ENCODE measurements around the gene USP13. TPM values are rescaled to one million over a fixed set of nuclear protein-coding genes. Genes with fewer than 3 reads are reported as not detected.

USP13 gene
- total and polyA plus RNA-seq, 2 experiments from 2014 or later, result 9.6 to 22.7 TPM

DNA sequence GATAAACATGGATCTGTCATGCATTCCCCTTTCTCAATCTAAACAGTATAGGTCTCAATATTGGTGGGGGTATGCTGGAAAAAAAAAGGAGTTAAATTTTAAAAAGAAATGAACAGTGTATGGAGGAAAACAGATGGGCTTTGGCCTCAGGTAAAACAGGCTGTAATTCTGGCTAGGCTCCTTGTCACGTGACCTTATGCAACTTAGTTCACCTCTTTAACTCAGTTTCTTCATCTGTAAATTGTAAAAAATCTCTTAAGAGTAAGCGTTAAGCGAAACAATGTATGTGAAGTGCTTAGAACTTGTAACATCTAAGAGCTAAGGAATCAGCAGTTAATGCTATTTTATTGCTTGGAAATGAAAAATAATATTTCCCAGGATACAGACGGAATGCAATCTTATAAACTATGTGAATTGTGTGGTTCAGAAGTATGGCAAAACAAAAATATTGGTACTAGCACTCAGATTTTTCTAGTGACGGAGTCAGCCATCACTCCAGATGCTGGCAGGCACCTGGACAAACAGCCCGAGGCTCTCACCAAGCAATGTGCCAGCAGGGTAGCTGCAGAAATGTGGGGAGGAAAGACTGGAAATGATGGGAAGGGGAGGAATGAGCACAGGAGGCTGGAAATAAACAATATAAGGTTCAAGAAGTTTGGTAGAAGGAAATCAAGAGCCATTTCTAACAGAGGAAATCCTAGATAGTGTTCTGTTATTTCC is 172.8 kb downstream of the USP13 start (continued):
- TF ChIP-seq, protein P1, sequence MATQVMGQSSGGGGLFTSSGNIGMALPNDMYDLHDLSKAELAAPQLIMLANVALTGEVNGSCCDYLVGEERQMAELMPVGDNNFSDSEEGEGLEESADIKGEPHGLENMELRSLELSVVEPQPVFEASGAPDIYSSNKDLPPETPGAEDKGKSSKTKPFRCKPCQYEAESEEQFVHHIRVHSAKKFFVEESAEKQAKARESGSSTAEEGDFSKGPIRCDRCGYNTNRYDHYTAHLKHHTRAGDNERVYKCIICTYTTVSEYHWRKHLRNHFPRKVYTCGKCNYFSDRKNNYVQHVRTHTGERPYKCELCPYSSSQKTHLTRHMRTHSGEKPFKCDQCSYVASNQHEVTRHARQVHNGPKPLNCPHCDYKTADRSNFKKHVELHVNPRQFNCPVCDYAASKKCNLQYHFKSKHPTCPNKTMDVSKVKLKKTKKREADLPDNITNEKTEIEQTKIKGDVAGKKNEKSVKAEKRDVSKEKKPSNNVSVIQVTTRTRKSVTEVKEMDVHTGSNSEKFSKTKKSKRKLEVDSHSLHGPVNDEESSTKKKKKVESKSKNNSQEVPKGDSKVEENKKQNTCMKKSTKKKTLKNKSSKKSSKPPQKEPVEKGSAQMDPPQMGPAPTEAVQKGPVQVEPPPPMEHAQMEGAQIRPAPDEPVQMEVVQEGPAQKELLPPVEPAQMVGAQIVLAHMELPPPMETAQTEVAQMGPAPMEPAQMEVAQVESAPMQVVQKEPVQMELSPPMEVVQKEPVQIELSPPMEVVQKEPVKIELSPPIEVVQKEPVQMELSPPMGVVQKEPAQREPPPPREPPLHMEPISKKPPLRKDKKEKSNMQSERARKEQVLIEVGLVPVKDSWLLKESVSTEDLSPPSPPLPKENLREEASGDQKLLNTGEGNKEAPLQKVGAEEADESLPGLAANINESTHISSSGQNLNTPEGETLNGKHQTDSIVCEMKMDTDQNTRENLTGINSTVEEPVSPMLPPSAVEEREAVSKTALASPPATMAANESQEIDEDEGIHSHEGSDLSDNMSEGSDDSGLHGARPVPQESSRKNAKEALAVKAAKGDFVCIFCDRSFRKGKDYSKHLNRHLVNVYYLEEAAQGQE (IDR thresholded peaks at IDR 0.05; ENCODE audit: unreplicated experiment), result no peak
- TF ChIP-seq STAT1 (IDR thresholded peaks at IDR 0.05; ENCODE audit: unreplicated experiment) (no peak), POLR2AphosphoS5 (IDR thresholded peaks at IDR 0.05; ENCODE audit: low read depth) (no peak), NANOG (IDR thresholded peaks at IDR 0.05; ENCODE audit: borderline replicate concordance) (no peak)

DNA sequence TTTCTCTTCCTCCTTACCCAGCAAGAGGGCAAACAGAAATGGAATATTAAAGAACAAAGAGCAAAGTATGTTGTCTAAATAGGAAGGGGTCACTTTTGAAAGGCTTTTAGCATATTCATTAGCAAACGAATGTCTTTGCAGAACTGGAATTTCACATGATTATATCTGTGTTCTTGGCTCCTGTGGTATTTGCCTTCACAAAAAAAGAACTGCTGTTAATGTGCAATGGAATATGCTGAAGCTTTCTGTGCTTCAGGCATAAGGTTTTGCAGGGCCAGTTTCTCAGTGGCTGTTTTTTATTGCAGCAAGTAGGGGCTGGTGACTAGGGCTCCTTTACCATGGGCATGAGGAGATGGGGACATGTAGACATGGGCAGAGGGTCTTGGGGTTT is 173.4 kb downstream of the USP13 start:
- Mint-ChIP-seq H3K36me3 (ENCODE audit: low read depth) (no peaks in the 10 kb centered on the region), H3K27ac (peak overlapping the region; percentile 80; the same call in 1 of the 2 replicates), H3K4me1 (peaks cover 27% of the 10 kb centered on the region), H3K27me3 (ENCODE audit: insufficient read depth, low read depth, poor library complexity) (peaks cover 3% of the 10 kb centered on the region), H3K9me3 (no peaks in the 10 kb centered on the region), H3K4me3 (no peak overlapping the region)
- Histone ChIP-seq H4K20me1 (replicated peaks; ENCODE audit: insufficient read depth) (no peaks in the 10 kb centered on the region), H3K4me1 (ENCODE audit: insufficient read depth) (peaks cover 12% of the 10 kb centered on the region), H2AFZ (no peak overlapping the region), H3K4me2 (peak overlapping the region; percentile 7; the same call in 1 of the 2 replicates), H3K27ac (ENCODE audit: low read depth) (no peak overlapping the region), H3K9me2 (ENCODE audit: insufficient read depth) (peaks cover 4% of the 10 kb centered on the region; the same call in 1 of the 2 replicates), H3K79me2 (replicated peaks; ENCODE audit: insufficient read depth) (no peaks in the 10 kb centered on the region), H3K36me3 (ENCODE audit: insufficient read depth) (no peaks in the 10 kb centered on the region), H3F3A (replicated peaks; ENCODE audit: low read depth) (no peaks in the 10 kb centered on the region), H3K27me3 (ENCODE audit: insufficient read depth) (no peaks in the 10 kb centered on the region), H3K4me3 (no peak overlapping the region)
- DNase-seq (ENCODE audit: low spot score), result no peak
- ATAC-seq, result no peak
- TF ChIP-seq ZNF114 (CRISPR knock-in tag; IDR thresholded peaks at IDR 0.05), result no peak
- TF ChIP-seq ZNF331 (CRISPR knock-in tag; IDR thresholded peaks at IDR 0.05; ENCODE audit: low read depth), result no peak
- TF ChIP-seq, protein P2, sequence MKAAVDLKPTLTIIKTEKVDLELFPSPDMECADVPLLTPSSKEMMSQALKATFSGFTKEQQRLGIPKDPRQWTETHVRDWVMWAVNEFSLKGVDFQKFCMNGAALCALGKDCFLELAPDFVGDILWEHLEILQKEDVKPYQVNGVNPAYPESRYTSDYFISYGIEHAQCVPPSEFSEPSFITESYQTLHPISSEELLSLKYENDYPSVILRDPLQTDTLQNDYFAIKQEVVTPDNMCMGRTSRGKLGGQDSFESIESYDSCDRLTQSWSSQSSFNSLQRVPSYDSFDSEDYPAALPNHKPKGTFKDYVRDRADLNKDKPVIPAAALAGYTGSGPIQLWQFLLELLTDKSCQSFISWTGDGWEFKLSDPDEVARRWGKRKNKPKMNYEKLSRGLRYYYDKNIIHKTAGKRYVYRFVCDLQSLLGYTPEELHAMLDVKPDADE (IDR thresholded peaks at IDR 0.05), result no peak
- TF ChIP-seq POLR2AphosphoS5 (IDR thresholded peaks at IDR 0.05; ENCODE audit: low read depth), result no peak
- no peak for TF ChIP-seq CREB1 (CRISPR knock-in tag; IDR thresholded peaks at IDR 0.05; ENCODE audit: low read depth)
- TF ChIP-seq, protein P3, sequence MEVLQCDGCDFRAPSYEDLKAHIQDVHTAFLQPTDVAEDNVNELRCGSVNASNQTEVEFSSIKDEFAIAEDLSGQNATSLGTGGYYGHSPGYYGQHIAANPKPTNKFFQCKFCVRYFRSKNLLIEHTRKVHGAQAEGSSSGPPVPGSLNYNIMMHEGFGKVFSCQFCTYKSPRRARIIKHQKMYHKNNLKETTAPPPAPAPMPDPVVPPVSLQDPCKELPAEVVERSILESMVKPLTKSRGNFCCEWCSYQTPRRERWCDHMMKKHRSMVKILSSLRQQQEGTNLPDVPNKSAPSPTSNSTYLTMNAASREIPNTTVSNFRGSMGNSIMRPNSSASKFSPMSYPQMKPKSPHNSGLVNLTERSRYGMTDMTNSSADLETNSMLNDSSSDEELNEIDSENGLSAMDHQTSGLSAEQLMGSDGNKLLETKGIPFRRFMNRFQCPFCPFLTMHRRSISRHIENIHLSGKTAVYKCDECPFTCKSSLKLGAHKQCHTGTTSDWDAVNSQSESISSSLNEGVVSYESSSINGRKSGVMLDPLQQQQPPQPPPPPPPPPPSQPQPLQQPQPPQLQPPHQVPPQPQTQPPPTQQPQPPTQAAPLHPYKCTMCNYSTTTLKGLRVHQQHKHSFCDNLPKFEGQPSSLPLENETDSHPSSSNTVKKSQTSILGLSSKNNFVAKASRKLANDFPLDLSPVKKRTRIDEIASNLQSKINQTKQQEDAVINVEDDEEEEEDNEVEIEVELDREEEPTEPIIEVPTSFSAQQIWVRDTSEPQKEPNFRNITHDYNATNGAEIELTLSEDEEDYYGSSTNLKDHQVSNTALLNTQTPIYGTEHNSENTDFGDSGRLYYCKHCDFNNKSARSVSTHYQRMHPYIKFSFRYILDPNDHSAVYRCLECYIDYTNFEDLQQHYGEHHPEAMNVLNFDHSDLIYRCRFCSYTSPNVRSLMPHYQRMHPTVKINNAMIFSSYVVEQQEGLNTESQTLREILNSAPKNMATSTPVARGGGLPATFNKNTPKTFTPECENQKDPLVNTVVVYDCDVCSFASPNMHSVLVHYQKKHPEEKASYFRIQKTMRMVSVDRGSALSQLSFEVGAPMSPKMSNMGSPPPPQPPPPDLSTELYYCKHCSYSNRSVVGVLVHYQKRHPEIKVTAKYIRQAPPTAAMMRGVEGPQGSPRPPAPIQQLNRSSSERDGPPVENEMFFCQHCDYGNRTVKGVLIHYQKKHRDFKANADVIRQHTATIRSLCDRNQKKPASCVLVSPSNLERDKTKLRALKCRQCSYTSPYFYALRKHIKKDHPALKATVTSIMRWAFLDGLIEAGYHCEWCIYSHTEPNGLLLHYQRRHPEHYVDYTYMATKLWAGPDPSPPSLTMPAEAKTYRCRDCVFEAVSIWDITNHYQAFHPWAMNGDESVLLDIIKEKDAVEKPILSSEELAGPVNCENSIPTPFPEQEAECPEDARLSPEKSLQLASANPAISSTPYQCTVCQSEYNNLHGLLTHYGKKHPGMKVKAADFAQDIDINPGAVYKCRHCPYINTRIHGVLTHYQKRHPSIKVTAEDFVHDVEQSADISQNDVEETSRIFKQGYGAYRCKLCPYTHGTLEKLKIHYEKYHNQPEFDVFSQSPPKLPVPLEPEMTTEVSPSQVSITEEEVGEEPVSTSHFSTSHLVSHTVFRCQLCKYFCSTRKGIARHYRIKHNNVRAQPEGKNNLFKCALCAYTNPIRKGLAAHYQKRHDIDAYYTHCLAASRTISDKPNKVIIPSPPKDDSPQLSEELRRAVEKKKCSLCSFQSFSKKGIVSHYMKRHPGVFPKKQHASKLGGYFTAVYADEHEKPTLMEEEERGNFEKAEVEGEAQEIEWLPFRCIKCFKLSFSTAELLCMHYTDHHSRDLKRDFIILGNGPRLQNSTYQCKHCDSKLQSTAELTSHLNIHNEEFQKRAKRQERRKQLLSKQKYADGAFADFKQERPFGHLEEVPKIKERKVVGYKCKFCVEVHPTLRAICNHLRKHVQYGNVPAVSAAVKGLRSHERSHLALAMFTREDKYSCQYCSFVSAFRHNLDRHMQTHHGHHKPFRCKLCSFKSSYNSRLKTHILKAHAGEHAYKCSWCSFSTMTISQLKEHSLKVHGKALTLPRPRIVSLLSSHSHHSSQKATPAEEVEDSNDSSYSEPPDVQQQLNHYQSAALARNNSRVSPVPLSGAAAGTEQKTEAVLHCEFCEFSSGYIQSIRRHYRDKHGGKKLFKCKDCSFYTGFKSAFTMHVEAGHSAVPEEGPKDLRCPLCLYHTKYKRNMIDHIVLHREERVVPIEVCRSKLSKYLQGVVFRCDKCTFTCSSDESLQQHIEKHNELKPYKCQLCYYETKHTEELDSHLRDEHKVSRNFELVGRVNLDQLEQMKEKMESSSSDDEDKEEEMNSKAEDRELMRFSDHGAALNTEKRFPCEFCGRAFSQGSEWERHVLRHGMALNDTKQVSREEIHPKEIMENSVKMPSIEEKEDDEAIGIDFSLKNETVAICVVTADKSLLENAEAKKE (CRISPR knock-in tag; IDR thresholded peaks at IDR 0.05), result no peak
